SK-N-MC (cell line): ENCODE data around the gene HDAC4.
"Not testable (repeated sequence)": the region's sequence is repeated elsewhere in the genome, so short reads cannot be mapped to it uniquely, and the experiment has no call there.

Source experiments
- DNase-seq: peaks from one replicate; pipeline ENCODE4 v3.0.0-alpha.2; 2011; ENCODE audit warnings: low read depth, low spot score
- H3K27ac ChIP-seq: fragments of 200-600 bp; sonication (generic); 2 replicates; pipeline ENCODE4 v1.5.1; 2016; ENCODE audit warnings: mixed run types
- H3K36me3 ChIP-seq: fragments of 200-600 bp; sonication (generic); 2 replicates; pipeline ENCODE4 v1.6.1; 2017; ENCODE audit warnings: antibody characterized with exemption, low read length, mixed read lengths; ENCODE audit not compliant: insufficient read depth
- H3K4me3 ChIP-seq: fragments of 200-600 bp; sonication (generic); 2 replicates; pipeline ENCODE4 v1.5.1; 2016
- H3K9ac ChIP-seq: fragments of 200-600 bp; sonication (generic); 2 replicates; pipeline ENCODE4 v1.8.0; 2017; ENCODE audit warnings: mixed run types, mixed read lengths; ENCODE audit not compliant: insufficient read length
- H3K9me3 ChIP-seq: fragments of 200-600 bp; sonication (generic); 2 replicates; pipeline ENCODE4 v1.6.1; 2017; ENCODE audit warnings: low read depth, mild to moderate bottlenecking, antibody characterized with exemption, low read length, moderate library complexity, mixed read lengths
- EZH2 ChIP-seq: fragments of 200-600 bp; sonication (generic); IDR thresholded peaks from one replicate; pipeline ENCODE4 v1.6.1; 2017; ENCODE audit warnings: antibody characterized with exemption
- FOXP2 ChIP-seq: optimal IDR thresholded peaks from 2 replicates; pipeline ENCODE3; 2011; ENCODE audit warnings: mild to moderate bottlenecking, moderate library complexity; ENCODE audit not compliant: insufficient read depth; ENCODE audit errors: extremely low read length, control extremely low read depth
- POLR2AphosphoS5 ChIP-seq: IDR thresholded peaks from 2 replicates; pipeline ENCODE4 v1.6.1; 2012; ENCODE audit warnings: mild to moderate bottlenecking, low read depth, low read length, borderline replicate concordance

Gene HDAC4

DNA sequence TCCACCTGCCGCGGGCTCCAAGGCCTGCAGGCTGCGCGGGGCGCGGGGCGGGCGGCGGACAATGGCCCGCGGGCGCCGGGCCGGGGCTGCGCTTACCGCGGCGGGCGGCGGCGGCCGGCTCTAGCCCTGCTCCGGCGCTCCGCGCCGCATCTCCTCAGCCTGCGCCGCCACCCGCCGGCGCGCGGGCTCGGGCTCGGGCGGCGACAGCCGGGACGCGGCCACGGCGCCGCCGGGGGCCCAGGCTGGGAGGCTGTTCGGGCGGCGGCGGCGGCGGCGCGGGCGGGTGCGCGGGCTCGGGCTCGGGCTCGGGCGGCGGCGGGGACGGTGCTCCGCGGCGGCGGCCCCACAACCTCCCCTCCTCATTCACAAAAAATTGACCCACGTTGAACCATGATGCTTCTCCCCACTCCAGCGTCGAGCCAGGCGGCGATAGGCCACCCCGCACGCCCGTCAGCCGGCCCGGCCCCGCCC lies at the start of gene HDAC4:
Gene HDAC4, minus strand, starts transcription at position 425 of the 471 bp plus-strand sequence. CDS start 48,321 bp downstream, outside the sequence.
- H3K36me3 ChIP-seq = no peaks in the 10 kb centered on the region
- DNase-seq = no peak
- H3K27ac ChIP-seq = peak within 1 kb of the TSS; percentile 99
- H3K9ac ChIP-seq = peak within 1 kb of the TSS; percentile 100
- peak within 1 kb of the TSS; percentile 99 for H3K4me3 ChIP-seq
- no peak for TF ChIP-seq FOXP2
- TF ChIP-seq EZH2 = no peak
- TF ChIP-seq POLR2AphosphoS5 = no peak
- no peaks in the 10 kb centered on the region for H3K9me3 ChIP-seq

DNA sequence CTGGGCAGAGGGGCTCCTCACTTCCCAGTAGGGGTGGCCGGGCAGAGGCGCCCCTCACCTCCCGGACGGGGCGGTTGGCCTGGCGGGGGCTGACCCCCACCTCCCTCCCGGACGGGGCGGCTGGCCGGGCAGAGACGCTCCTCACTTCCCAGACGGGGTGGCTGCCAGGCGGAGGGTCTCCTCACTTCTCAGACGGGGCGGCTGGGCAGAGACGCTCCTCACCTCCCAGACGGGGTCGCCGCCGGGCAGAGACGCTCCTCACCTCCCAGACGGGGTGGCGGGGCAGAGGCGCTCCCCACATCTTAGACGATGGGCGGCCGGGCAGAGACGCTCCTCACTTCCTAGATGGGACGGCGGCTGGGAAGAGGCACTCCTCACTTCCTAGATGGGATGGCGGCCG lies 48.6 kb upstream of the HDAC4 start:
- not testable (repeated sequence) for H3K4me3 ChIP-seq, H3K27ac ChIP-seq, H3K9me3 ChIP-seq, DNase-seq, H3K9ac ChIP-seq, H3K36me3 ChIP-seq

DNA sequence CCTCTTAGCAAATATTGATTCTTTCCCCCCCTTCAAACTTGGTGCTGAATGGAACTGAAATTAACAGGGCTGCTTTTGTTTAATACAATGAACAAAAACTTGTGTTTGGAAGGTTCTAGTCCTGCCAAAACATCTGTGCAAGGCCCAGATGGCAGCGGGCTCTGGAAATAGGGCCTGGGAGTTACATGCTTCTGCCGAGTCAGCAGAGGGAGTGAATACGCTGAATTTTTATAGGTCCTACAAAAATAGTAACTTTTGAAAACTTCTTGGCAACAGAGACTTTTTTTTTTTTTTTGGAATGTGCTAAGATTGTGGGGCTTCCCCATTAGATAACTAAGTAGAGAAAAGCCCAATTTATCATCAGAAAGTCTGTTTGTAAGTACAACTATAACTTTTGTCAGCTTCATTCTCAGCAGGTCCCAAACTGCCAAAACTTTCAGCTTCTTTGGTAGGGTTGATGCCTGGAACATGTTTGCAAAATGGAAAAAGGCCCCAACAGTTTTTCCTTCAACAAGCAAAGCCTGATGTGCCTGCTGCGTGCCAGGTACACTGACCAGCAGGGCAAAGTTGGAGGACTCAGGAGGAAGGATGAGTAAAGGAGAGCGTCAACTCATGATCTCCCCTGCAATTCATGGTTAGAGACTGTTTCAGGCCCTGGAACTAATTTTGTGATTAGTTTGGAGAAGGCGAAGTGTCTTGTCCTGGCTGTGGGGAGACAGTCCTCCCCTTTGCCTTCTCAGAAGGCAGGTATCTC lies 45.1 kb upstream of the HDAC4 start:
- H3K36me3 ChIP-seq = no peaks in the 10 kb centered on the region; the same call in 1 of the 2 replicates
- TF ChIP-seq POLR2AphosphoS5 (no peak), FOXP2 (no peak), EZH2 (no peak)
- peak overlapping the region; percentile 35 for H3K9ac ChIP-seq
- peaks cover 4% of the 10 kb centered on the region; the same call in 1 of the 2 replicates for H3K9me3 ChIP-seq
- no peak for DNase-seq
- peak overlapping the region; percentile 87 for H3K27ac ChIP-seq
- H3K4me3 ChIP-seq = peak overlapping the region; percentile 33; the same call in 1 of the 2 replicates

DNA sequence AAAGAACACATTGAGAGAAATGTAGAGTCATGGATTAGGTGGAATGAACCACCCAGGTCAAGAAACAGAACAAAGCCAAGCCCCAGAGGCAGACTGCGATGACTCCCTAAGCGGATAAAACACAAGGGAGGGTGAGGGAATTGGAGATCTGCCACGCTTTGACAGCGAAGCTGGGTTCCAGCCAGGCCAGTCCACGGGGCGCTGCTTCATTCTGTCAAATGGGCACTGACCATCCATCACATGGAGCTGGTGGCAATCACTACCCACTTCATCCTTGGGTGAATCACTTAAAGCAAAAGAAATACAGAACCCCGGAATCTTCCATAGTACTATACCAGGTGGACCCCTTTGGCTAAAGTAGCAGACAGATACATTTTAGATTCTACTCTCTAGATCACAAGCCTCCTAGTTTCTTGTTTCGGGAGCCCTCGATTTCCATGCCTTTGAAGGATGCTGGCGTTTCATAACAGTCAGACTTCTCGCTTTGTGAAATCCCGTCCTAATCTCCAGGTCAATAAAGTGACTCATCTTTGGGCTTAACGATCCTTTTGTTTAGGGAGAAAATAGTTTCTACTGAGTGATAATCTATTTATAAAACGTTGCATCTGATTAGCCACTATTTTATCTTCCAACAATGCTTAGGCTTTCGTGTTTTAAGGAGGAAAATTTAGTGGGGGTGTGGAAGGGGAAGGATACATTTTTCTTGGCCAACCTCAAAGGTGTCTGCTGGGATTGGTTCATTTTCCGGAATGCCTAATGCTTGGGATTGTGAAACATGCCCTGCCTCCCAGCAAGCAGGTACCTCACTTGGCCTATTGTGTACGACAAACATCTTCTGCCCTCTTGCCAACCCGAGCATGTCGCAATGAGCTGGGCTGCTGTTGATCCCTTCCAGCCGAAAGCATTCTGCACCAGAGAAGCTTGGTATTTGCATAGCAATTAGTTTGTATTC lies 44.1 kb upstream of the HDAC4 start:
- DNase-seq = no peak
- Histone ChIP-seq H3K9me3 (peaks cover 4% of the 10 kb centered on the region; the same call in 1 of the 2 replicates), H3K36me3 (no peaks in the 10 kb centered on the region; the same call in 1 of the 2 replicates), H3K9ac (no peak overlapping the region), H3K27ac (peak overlapping the region; percentile 87), H3K4me3 (peak overlapping the region; percentile 33; the same call in 1 of the 2 replicates)
- TF ChIP-seq EZH2 (no peak), FOXP2 (no peak), POLR2AphosphoS5 (no peak)

DNA sequence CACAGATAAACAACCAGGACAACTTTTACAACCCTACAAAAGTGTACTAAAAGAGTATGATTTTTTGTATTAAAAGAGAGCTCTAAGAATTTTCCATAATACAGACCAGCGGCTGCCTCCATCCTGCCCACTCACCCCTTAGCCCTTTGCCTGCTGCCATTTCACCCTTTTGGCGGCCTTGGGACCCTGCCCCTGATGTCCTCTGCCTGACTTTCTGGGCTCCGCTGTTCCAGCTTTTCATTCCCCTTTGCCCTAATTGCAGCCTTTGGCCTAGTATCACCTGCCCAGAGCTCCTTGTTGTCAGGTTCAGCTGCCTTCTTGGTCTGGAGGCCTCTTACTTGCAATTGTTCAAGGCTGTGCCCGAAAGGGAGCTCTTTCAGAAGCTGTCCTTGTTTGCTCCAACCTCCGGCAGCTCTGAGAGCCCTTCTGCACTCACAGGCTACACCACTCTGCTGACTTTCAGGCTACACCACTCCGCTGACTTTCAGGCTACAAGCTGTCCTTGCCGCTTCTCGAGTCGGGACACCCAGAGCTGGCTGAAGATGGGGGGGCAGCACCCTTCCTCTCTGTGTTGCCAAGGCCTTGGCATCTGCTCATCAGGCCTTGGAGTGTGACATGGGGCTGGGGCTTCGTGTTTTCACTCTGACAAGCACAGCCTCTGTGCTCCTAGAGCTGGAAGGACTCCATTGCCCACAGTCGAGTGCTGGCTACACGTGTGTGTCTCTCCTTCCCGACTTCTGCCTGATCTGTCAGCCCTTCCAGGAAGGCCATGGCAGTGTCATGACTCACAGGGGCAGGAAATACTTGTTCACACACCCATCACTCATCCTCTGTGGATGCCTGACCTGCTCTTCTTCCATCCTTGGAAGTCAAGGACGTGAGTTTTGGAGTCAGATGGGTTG lies 43.1 kb upstream of the HDAC4 start:
- no peak overlapping the region for H3K4me3 ChIP-seq
- H3K9me3 ChIP-seq = peaks cover 4% of the 10 kb centered on the region; the same call in 1 of the 2 replicates
- DNase-seq = no peak
- TF ChIP-seq FOXP2 = no peak
- no peak for TF ChIP-seq POLR2AphosphoS5
- no peak for TF ChIP-seq EZH2
- no peak overlapping the region for H3K9ac ChIP-seq
- no peak overlapping the region for H3K27ac ChIP-seq
- H3K36me3 ChIP-seq = no peaks in the 10 kb centered on the region; the same call in 1 of the 2 replicates

DNA sequence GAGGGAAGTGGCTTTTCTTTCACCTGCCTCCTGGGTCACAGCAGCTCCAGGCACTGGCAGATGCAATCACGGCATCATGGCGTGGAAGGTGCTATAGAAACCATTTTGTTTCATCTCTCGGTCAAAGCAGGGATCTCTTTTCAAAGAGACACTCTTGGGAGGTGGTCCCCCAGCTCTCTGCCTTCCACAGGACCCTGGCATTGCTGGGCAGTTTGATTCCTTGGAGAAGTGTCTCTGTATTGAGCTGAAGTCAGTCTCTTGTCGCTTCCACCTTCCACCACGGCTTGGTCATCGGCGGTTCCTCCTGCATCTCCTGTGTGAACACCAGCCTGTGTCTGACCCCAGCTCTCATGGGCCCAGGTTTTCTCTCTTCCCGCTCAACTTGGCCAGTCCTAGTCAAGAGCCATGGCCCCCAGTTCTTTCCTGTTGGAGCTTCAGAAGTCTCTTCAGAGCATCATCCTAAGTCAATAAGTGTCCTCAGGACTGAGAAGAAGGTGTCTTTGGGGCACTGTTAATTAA lies 42.3 kb upstream of the HDAC4 start:
- H3K9me3 ChIP-seq = peaks cover 4% of the 10 kb centered on the region; the same call in 1 of the 2 replicates
- no peak for TF ChIP-seq POLR2AphosphoS5
- TF ChIP-seq FOXP2 = no peak
- no peak for TF ChIP-seq EZH2
- H3K4me3 ChIP-seq = no peak overlapping the region
- no peak for DNase-seq
- H3K27ac ChIP-seq = no peak overlapping the region
- no peaks in the 10 kb centered on the region; the same call in 1 of the 2 replicates for H3K36me3 ChIP-seq
- no peak overlapping the region for H3K9ac ChIP-seq

DNA sequence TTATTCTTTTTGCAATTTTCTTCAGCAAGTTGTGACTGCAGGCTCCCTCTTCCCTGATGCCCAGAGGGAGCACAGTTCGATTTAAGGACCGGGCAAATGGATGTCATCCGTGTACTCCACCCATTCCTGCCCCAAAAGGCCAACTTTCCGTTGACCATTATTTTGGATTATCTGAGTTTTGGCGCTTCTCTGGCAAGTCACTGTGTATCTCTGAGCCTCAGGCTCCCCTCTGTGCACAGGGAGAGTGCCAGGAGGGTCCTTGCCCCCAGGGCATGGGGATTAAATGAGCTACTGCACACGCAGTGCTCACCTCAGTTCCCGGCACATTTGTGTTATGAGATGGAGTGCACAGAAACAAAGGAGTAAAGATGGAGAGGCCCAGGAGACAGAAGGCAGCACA lies 41.4 kb upstream of the HDAC4 start:
- TF ChIP-seq FOXP2 (no peak), EZH2 (no peak), POLR2AphosphoS5 (no peak)
- H3K27ac ChIP-seq = no peak overlapping the region
- H3K9ac ChIP-seq = no peak overlapping the region
- no peak overlapping the region for H3K4me3 ChIP-seq
- peaks cover 4% of the 10 kb centered on the region; the same call in 1 of the 2 replicates for H3K9me3 ChIP-seq
- DNase-seq = no peak
- H3K36me3 ChIP-seq = no peaks in the 10 kb centered on the region; the same call in 1 of the 2 replicates
